RWPE2 (cell line): ENCODE measurements around the gene REP15.

Experiments used
- ATAC-seq: fragments of 200-7000 bp; cut with Tn5 transposase; 3 replicates; pipeline ENCODE4 v1.9.1; 2021; ENCODE audit warnings: low read depth
- DNase-seq: peaks from one replicate; pipeline ENCODE4 v3.0.0-alpha.2; 2020; ENCODE audit warnings: low spot score
- H3K27ac ChIP-seq: fragments of 450-650 bp; 2 replicates; pipeline ENCODE4 v1.5.1; 2017; ENCODE audit warnings: mild to moderate bottlenecking; ENCODE audit not compliant: poor library complexity, severe bottlenecking
- H3K27me3 ChIP-seq: fragments of 250-450 bp; sonication (Bioruptor Pico); 2 replicates; pipeline ENCODE4 v1.5.1; 2021; ENCODE audit warnings: mild to moderate bottlenecking, moderate library complexity; ENCODE audit not compliant: insufficient read depth, poor library complexity, severe bottlenecking
- H3K36me3 ChIP-seq: fragments of 250-450 bp; sonication (Bioruptor Pico); 2 replicates; pipeline ENCODE4 v1.5.1; 2020; ENCODE audit warnings: low read depth, mild to moderate bottlenecking, moderate library complexity
- H3K4me1 ChIP-seq: fragments of 250-450 bp; sonication (Bioruptor Pico); 2 replicates; pipeline ENCODE4 v1.5.1; 2021; ENCODE audit warnings: mild to moderate bottlenecking, moderate library complexity; ENCODE audit not compliant: insufficient read depth, poor library complexity, severe bottlenecking
- H3K4me3 ChIP-seq: fragments of 250-450 bp; sonication (Bioruptor Pico); 2 replicates; pipeline ENCODE4 v1.5.1; 2021; ENCODE audit warnings: mild to moderate bottlenecking, moderate library complexity; ENCODE audit not compliant: severe bottlenecking
- H3K9me3 ChIP-seq: fragments of 250-450 bp; sonication (Bioruptor Pico); 2 replicates; pipeline ENCODE4 v1.5.1; 2021; ENCODE audit warnings: mild to moderate bottlenecking, moderate library complexity; ENCODE audit not compliant: severe bottlenecking
- TF ChIP-seq, protein P1 (sequence below): fragments of 450-650 bp; IDR thresholded peaks from one replicate; pipeline ENCODE4 v1.5.1; 2017; ENCODE audit warnings: mild to moderate bottlenecking, moderate library complexity; ENCODE audit not compliant: poor library complexity, severe bottlenecking

Gene REP15

DNA sequence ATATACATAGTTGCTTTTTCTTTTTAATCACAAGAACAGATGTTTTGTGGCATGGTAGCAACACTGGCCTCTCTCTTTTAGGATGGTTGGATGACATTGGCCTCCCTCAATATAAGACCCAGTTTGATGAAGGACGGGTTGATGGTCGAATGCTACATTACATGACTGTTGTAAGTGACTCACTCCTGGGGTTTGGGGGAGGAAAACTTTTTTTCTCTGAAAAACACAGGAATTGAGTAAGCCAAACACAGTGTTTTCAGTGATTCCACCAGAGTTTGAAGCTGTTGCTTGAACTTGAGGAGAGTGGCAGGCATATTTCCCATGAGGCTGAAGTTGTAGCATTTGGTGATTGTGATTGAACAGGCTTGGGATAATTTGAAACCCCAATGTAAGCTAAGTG lies 13.7 kb upstream of the REP15 start:
- ATAC-seq = no peak
- peaks cover 29% of the 10 kb centered on the region for H3K36me3 ChIP-seq
- TF ChIP-seq, protein P1, sequence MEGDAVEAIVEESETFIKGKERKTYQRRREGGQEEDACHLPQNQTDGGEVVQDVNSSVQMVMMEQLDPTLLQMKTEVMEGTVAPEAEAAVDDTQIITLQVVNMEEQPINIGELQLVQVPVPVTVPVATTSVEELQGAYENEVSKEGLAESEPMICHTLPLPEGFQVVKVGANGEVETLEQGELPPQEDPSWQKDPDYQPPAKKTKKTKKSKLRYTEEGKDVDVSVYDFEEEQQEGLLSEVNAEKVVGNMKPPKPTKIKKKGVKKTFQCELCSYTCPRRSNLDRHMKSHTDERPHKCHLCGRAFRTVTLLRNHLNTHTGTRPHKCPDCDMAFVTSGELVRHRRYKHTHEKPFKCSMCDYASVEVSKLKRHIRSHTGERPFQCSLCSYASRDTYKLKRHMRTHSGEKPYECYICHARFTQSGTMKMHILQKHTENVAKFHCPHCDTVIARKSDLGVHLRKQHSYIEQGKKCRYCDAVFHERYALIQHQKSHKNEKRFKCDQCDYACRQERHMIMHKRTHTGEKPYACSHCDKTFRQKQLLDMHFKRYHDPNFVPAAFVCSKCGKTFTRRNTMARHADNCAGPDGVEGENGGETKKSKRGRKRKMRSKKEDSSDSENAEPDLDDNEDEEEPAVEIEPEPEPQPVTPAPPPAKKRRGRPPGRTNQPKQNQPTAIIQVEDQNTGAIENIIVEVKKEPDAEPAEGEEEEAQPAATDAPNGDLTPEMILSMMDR = no peak
- no peaks in the 10 kb centered on the region for H3K4me1 ChIP-seq
- no peaks in the 10 kb centered on the region for H3K27me3 ChIP-seq
- no peak overlapping the region for H3K27ac ChIP-seq
- H3K9me3 ChIP-seq = no peaks in the 10 kb centered on the region
- no peak for DNase-seq
- H3K4me3 ChIP-seq = no peak overlapping the region

DNA sequence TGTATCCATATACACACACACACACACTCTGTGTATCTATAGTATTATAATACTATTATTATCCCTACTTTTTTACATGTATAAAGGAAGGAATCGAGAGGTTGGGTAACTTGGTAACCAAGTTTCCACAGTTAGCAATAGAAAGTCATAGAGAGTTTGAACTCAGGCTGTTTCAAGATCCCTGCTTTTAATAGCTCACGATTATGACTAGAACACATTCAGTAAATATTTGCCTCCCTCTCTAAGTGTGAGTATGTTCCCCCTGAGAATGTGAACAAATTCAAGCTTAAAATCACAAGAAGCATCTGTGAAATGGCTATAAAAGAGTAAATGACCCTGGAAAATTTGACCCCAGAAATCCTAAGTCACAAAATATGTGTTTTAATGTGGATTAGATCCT lies 11.0 kb upstream of the REP15 start:
- Histone ChIP-seq H3K36me3 (peaks cover 23% of the 10 kb centered on the region), H3K27me3 (no peaks in the 10 kb centered on the region), H3K27ac (no peak overlapping the region), H3K4me3 (no peak overlapping the region), H3K4me1 (no peaks in the 10 kb centered on the region), H3K9me3 (no peaks in the 10 kb centered on the region)
- TF ChIP-seq, protein P1 = no peak
- ATAC-seq (no peak), DNase-seq (no peak)

DNA sequence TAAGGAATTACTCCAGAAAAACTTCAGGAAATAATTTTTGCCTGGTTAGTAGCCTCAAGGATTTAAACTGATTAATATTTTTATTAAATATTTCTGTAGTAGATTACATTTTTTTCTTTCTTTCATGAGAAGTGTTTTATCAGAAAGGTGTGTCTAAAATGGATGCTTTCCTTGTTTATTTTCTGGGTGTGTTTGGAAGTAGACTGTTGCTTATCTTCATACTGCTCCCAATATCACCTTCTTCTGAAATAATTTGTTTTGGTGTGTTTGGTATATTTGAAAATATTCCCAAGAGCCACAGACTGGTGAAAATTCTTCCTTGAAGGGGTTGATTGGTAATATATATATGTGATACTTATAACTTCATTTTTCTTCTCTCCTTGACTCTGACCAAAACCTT lies 10.1 kb upstream of the REP15 start:
- ATAC-seq = no peak

DNA sequence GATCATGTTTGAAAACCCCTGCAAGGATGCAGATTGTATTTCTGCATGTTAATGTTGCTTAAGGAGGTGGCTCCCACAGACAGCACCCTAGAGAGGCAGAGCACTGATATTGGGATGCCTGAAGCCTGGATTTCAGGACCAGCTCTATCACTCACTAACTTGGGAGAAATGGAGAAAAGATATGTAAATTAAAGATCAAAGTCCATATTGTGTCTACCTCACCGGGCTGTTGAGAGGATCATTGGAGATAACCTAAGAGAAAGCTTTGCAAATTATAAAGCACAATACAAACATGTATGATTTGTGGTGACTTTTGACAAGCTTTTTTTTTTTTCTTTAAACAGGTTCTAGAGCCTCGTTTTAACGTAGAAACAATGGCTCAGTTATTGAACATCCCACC lies 7.6 kb upstream of the REP15 start:
- H3K27me3 ChIP-seq = no peaks in the 10 kb centered on the region
- TF ChIP-seq, protein P1 = no peak
- H3K9me3 ChIP-seq = no peaks in the 10 kb centered on the region

More for the DNA sequence above, 10.1 kb upstream of the REP15 start:
- H3K4me1 ChIP-seq = no peaks in the 10 kb centered on the region
- H3K36me3 ChIP-seq = peaks cover 21% of the 10 kb centered on the region
- DNase-seq = no peak
- TF ChIP-seq, protein P1 = no peak
- H3K4me3 ChIP-seq = no peak overlapping the region
- H3K27me3 ChIP-seq = no peaks in the 10 kb centered on the region
- H3K9me3 ChIP-seq = no peaks in the 10 kb centered on the region
- no peak overlapping the region for H3K27ac ChIP-seq

DNA sequence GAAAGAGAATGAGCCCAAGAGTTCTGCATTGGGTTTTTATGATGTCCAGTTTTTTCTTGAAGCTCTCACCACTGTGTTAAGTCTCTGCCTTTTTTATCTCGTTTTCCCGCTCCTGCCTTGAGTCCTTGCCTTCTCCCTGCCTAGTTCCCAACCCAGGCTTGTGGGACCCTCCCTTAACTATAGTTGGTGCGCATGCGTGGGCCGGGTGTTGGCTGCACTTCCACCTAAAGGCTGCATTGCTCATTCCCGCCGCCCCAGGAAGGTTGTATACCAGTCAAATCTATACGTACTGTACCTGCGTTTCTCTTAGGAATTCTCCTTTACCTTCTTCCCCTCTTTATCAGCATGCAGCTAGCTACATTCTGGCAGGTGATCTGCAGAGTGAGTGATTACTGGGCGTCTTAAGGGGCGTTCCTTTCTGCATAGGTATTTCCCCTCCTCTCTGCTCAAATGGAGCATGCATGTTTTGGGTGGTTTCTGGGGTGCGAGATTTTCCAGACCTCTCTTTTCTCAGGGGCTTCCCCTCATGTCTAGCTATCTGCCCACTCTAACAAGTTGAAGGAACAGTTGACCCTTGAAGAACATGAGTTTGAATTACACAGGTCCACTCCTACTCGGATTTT lies 6.6 kb upstream of the REP15 start:
- Histone ChIP-seq H3K4me3 (no peak overlapping the region), H3K4me1 (no peaks in the 10 kb centered on the region), H3K9me3 (no peaks in the 10 kb centered on the region), H3K36me3 (peaks cover 37% of the 10 kb centered on the region), H3K27me3 (no peaks in the 10 kb centered on the region), H3K27ac (no peak overlapping the region)
- DNase-seq = no peak
- TF ChIP-seq, protein P1 = no peak
- ATAC-seq = no peak

More for the DNA sequence above, 7.6 kb upstream of the REP15 start:
- H3K36me3 ChIP-seq = peaks cover 33% of the 10 kb centered on the region
- no peak overlapping the region for H3K4me3 ChIP-seq
- no peak for DNase-seq
- no peak for ATAC-seq
- H3K4me1 ChIP-seq = no peaks in the 10 kb centered on the region
- no peak overlapping the region for H3K27ac ChIP-seq
